HepG2 (cell line): ENCODE data around the gene NDUFA5. TPM values are rescaled to one million over a fixed set of nuclear protein-coding genes. Genes with fewer than 3 reads are reported as not detected.

Experiments used
- ATAC-seq: fragments of 200-7000 bp; cut with Tn5 transposase; 3 replicates; pipeline ENCODE4 v1.9.1; 2020; ENCODE audit warnings: mild to moderate bottlenecking, moderate library complexity
- BruUV-seq: library from RNA; stranded (reverse); fragments of 400-500 nt; replicated peaks from 2 replicates; lab custom pipeline; 2021; lab: Mats Ljungman, UMichigan
- CTCF ChIA-PET: fragments of 300-600 bp; formaldehyde crosslinking; extraction: SDS; loops from one replicate; lab custom pipeline; 2021; ENCODE audit warnings: low total read pairs, inconsistent platforms, low intra/inter-chr PET ratio; lab: Yijun Ruan, JAX
- POLR2A ChIA-PET: fragments of 350-600 bp; sonication (Branson Sonifier 250); formaldehyde crosslinking; loops from one replicate; lab custom pipeline; 2020; ENCODE audit warnings: antibody characterized with exemption, inconsistent platforms; lab: Yijun Ruan, JAX
- DNase-seq: peaks from one replicate; pipeline ENCODE4 v3.0.0-alpha.2; 2015; ENCODE audit warnings: low spot score
- FAIRE-seq: peaks from 3 replicates; lab custom pipeline; 2011; peaks lifted over from hg19 to GRCh38; lab: Jason Lieb, UNC
- H2AFZ ChIP-seq: one replicate; pipeline ENCODE4 v1.6.1; 2011; ENCODE audit warnings: low read length, inconsistent platforms
- H3K27ac ChIP-seq: fragments of 300-600 bp; 3 replicates; pipeline ENCODE4 v1.8.0; 2011; ENCODE audit warnings: mixed run types, mild to moderate bottlenecking, mixed read lengths, low read length, inconsistent platforms; ENCODE audit not compliant: insufficient read depth; ENCODE audit errors: extremely low read length
- H3K27me3 ChIP-seq, 2 experiments: fragments of 200-600 bp in 1 of 2; 2 replicates in 1 of 2; 3 replicates in 1 of 2; pipeline versions ENCODE4 v1.6.0 to v1.8.0; 2011; ENCODE audit warnings: low read length in 2 of 2, mild to moderate bottlenecking in 2 of 2, moderate library complexity in 2 of 2, inconsistent platforms in 1 of 2; ENCODE audit not compliant: insufficient read depth in 2 of 2, control insufficient read depth in 1 of 2
- H3K36me3 ChIP-seq, 2 experiments: fragments of 200-600 bp in 1 of 2; replicated peaks in 1 of 2; 2 replicates in 1 of 2; 3 replicates in 1 of 2; pipeline versions ENCODE4 v1.5.1 to v1.8.0; 2011; ENCODE audit warnings: low read length in 2 of 2, inconsistent platforms in 1 of 2; ENCODE audit not compliant: insufficient read depth in 2 of 2, control insufficient read depth in 1 of 2
- H3K4me1 ChIP-seq: 2 replicates; pipeline ENCODE4 v1.5.1; 2012; ENCODE audit warnings: low read length, inconsistent platforms; ENCODE audit not compliant: insufficient read depth
- H3K4me2 ChIP-seq: 2 replicates; pipeline ENCODE4 v1.6.0; 2011; ENCODE audit warnings: low read depth, low read length, inconsistent platforms
- H3K4me3 ChIP-seq, 3 experiments: fragments of 200-600 bp in 1 of 3; sonication (generic), shearing (Covaris generic) in 1 of 3; replicated peaks in 1 of 3; 2 replicates each; pipeline ENCODE4 v1.5.1; 2011 to 2016; ENCODE audit warnings: low read length in 3 of 3, inconsistent platforms in 2 of 3, low read depth in 2 of 3, mild to moderate bottlenecking in 2 of 3, control low read depth in 1 of 3, mixed read lengths in 1 of 3; ENCODE audit not compliant: insufficient read depth in 1 of 3
- H3K79me2 ChIP-seq: one replicate; pipeline ENCODE4 v1.6.1; 2011; ENCODE audit warnings: low read length, inconsistent platforms; ENCODE audit not compliant: insufficient read depth
- H3K9ac ChIP-seq: 2 replicates; pipeline ENCODE4 v1.6.0; 2011; ENCODE audit warnings: mild to moderate bottlenecking, low read depth, low read length, inconsistent platforms; ENCODE audit not compliant: insufficient read depth
- H3K9me3 ChIP-seq: 2 replicates; pipeline ENCODE4 v1.5.1; 2012; ENCODE audit warnings: mild to moderate bottlenecking, low read length
- H4K20me1 ChIP-seq: 2 replicates; pipeline ENCODE4 v1.6.0; 2011; ENCODE audit warnings: inconsistent platforms, mild to moderate bottlenecking, low read length, moderate library complexity; ENCODE audit not compliant: insufficient read depth
- CREM ChIP-seq, 2 experiments: sonication (generic) in 1 of 2; formaldehyde crosslinking in 1 of 2; IDR thresholded peaks; 2 replicates each; pipeline versions ENCODE4 v1.4.0 to v1.6.1; 2016 to 2020; ENCODE audit warnings: antibody characterized with exemption in 1 of 2, mild to moderate bottlenecking in 1 of 2, missing genetic modification reagents in 1 of 2
- FOXK1 ChIP-seq: sonication (generic); formaldehyde crosslinking; IDR thresholded peaks from 2 replicates; pipeline ENCODE4 v1.4.0; 2020; ENCODE audit warnings: low read depth, missing genetic modification reagents, borderline replicate concordance
- HOXA3 ChIP-seq: sonication (generic); formaldehyde crosslinking; IDR thresholded peaks from 2 replicates; pipeline ENCODE4 v1.5.0; 2020; ENCODE audit warnings: missing genetic modification reagents
- NCOA1 ChIP-seq: sonication (generic); formaldehyde crosslinking; IDR thresholded peaks from 2 replicates; pipeline ENCODE4 v1.9.0; 2021; ENCODE audit warnings: missing genetic modification reagents
- POLR2G ChIP-seq: fragments of 200-400 bp; formaldehyde crosslinking; IDR thresholded peaks from 2 replicates; pipeline ENCODE4 v1.6.1; 2018; ENCODE audit warnings: mild to moderate bottlenecking, low read depth, low read length, moderate library complexity
- RFX3 ChIP-seq: IDR thresholded peaks from 2 replicates; pipeline ENCODE4 v1.6.1; 2016; ENCODE audit warnings: missing biosample characterization, missing genetic modification reagents
- SALL1 ChIP-seq: sonication (generic); formaldehyde crosslinking; IDR thresholded peaks from 2 replicates; pipeline ENCODE4 v1.8.0; 2022; ENCODE audit warnings: mild to moderate bottlenecking, missing genetic modification reagents
- SP1 ChIP-seq, 2 experiments: fragments of 450-650 bp in 1 of 2; sonication (generic) in 1 of 2; formaldehyde crosslinking in 1 of 2; IDR thresholded peaks; 2 replicates each; pipeline versions ENCODE4 v1.4.0 to v1.6.1; 2016 to 2020; ENCODE audit warnings: missing genetic modification reagents in 1 of 2
- SP2 ChIP-seq: sonication (generic); formaldehyde crosslinking; IDR thresholded peaks from 2 replicates; pipeline ENCODE4 v1.5.1; 2020; ENCODE audit warnings: mild to moderate bottlenecking, missing genetic modification reagents
- SRF ChIP-seq: IDR thresholded peaks from 2 replicates; pipeline ENCODE4 v1.6.1; 2011; ENCODE audit warnings: mild to moderate bottlenecking, low read depth, low read length, moderate library complexity
- TOPORS ChIP-seq: sonication (generic); formaldehyde crosslinking; IDR thresholded peaks from 2 replicates; pipeline ENCODE4 v1.8.0; 2023; ENCODE audit warnings: mild to moderate bottlenecking, missing genetic modification reagents
- YEATS2 ChIP-seq: sonication (generic); formaldehyde crosslinking; IDR thresholded peaks from 2 replicates; pipeline ENCODE4 v1.4.0; 2020; ENCODE audit warnings: missing genetic modification reagents, borderline replicate concordance
- ZC3H13 ChIP-seq: sonication (generic); formaldehyde crosslinking; IDR thresholded peaks from 2 replicates; pipeline ENCODE4 v1.8.1; 2023; ENCODE audit warnings: mild to moderate bottlenecking, missing genetic modification reagents, moderate library complexity
- ZNF414 ChIP-seq: sonication (generic); formaldehyde crosslinking; IDR thresholded peaks from 2 replicates; pipeline ENCODE4 v1.5.0; 2020; ENCODE audit warnings: missing genetic modification reagents
- ZNF430 ChIP-seq: sonication (generic); formaldehyde crosslinking; IDR thresholded peaks from 2 replicates; pipeline ENCODE4 v1.9.0; 2021; ENCODE audit warnings: mild to moderate bottlenecking, missing genetic modification reagents
- ZNF790 ChIP-seq: sonication (generic); formaldehyde crosslinking; IDR thresholded peaks from 2 replicates; pipeline ENCODE4 v1.8.0; 2022; ENCODE audit warnings: missing genetic modification reagents, mild to moderate bottlenecking, borderline replicate concordance
- ZNF883 ChIP-seq: sonication (generic); formaldehyde crosslinking; IDR thresholded peaks from 2 replicates; pipeline ENCODE4 v1.5.1; 2020; ENCODE audit warnings: mild to moderate bottlenecking, missing genetic modification reagents; ENCODE audit errors: not compliant biosample characterization
- WGBS: methylation state at CpG from one replicate; pipeline ENCODE4 v1.1.6; 2017; ENCODE audit warnings: low lambda C conversion rate; 5-methylcytosine and 5-hydroxymethylcytosine counted together
- in situ Hi-C: cut with HindIII; loops from 2 replicates; pipeline ENCODE4 v1.10.0; 2017; ENCODE audit warnings: low pct_unique_long_range_greater_than_20kb; ENCODE audit not compliant: extremely low pct_ligation_motif_present
- intact Hi-C: fragments of 100-400 bp; cut with micrococcal nuclease; formaldehyde crosslinking; loops from one replicate; pipeline ENCODE4 v1.10.0; 2022; ENCODE audit not compliant: unreplicated experiment
- polyA plus RNA-seq, 8 experiments: library from polyadenylated mRNA; depleted of rRNA in 3 of 8; stranded (reverse) in 7 of 8; unstranded in 1 of 8; fragments of >200 nt; fragmentation: Illumina TruSeq in 4 of 8; extraction: Trizol in 4 of 8; gene quantifications; 2 replicates each; pipeline versions ENCODE4 v1.2.1 to v1.2.3, GENCODE V29; 2011 to 2016; ENCODE audit warnings: low read depth in 4 of 8, missing spikeins in 1 of 8, mixed read lengths in 1 of 8; ENCODE audit not compliant: insufficient read depth in 1 of 8
- total RNA-seq, 5 experiments: library from RNA; depleted of rRNA; stranded (reverse); fragments of >200 nt; fragmentation: Illumina TruSeq; extraction: Trizol; gene quantifications; 2 replicates each; pipeline ENCODE4 v1.2.3, GENCODE V29; 2016; ENCODE audit warnings: low read depth in 1 of 5
- TF ChIP-seq, protein P1 (sequence below): IDR thresholded peaks from 2 replicates; pipeline ENCODE4 v1.6.1; 2016; ENCODE audit warnings: missing compliant biosample characterization, missing genetic modification reagents, borderline replicate concordance
- TF ChIP-seq, protein P2 (sequence below): sonication (generic); IDR thresholded peaks from 2 replicates; pipeline ENCODE4 v1.6.1; 2016; ENCODE audit warnings: low read depth, borderline replicate concordance

NDUFA5 gene
- total and polyA plus RNA-seq, 2 of the 13 experiments (the other 11 are each of a cell fraction or from before 2014, with no cell fraction given), result 16.9 to 55.9 TPM

- FAIRE-seq, result peak; percentile 60
- Histone ChIP-seq H3K79me2 (no peaks in the 10 kb centered on the region), H3K27ac (peak within 1 kb of the TSS; percentile 66)
- no peak for TF ChIP-seq SRF
- peak; percentile 27; the same call in 1 of the 2 replicates for TF ChIP-seq SALL1 (CRISPR knock-in tag)
- no peak for TF ChIP-seq ZNF790 (CRISPR knock-in tag)
- TF ChIP-seq, protein P1, sequence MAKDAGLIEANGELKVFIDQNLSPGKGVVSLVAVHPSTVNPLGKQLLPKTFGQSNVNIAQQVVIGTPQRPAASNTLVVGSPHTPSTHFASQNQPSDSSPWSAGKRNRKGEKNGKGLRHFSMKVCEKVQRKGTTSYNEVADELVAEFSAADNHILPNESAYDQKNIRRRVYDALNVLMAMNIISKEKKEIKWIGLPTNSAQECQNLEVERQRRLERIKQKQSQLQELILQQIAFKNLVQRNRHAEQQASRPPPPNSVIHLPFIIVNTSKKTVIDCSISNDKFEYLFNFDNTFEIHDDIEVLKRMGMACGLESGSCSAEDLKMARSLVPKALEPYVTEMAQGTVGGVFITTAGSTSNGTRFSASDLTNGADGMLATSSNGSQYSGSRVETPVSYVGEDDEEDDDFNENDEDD, result no peak
- TF ChIP-seq ZNF430 (CRISPR knock-in tag), result 0 out of 2 replicates have a peak, but pooled peaks have one; percentile 25
- 0 out of 2 replicates have a peak, but pooled peaks have one; percentile 17 for TF ChIP-seq SP2
- peak; percentile 92 for TF ChIP-seq HOXA3 (CRISPR knock-in tag)
- no peak for TF ChIP-seq YEATS2 (CRISPR knock-in tag)
- no peak for TF ChIP-seq ZC3H13 (CRISPR knock-in tag)
- no peak for TF ChIP-seq ZNF883 (CRISPR knock-in tag)
- no peak for TF ChIP-seq SP1 (IDR thresholded peaks at IDR 0.05)
- peak; percentile 74 for TF ChIP-seq SP1 (CRISPR knock-in tag; IDR thresholded peaks at IDR 0.05)
- no peak for TF ChIP-seq NCOA1
- TF ChIP-seq CREM (IDR thresholded peaks at IDR 0.05), result peak; percentile 21; the same call in 1 of the 2 replicates
- TF ChIP-seq CREM (CRISPR knock-in tag; IDR thresholded peaks at IDR 0.05), result no peak
- no peak for TF ChIP-seq ZNF414 (CRISPR knock-in tag)
- peak; percentile 53; the same call in 1 of the 2 replicates for TF ChIP-seq POLR2G
- TF ChIP-seq FOXK1, result peak; percentile 18; the same call in 1 of the 2 replicates
- peak; percentile 80 for TF ChIP-seq RFX3
- TF ChIP-seq, protein P2, sequence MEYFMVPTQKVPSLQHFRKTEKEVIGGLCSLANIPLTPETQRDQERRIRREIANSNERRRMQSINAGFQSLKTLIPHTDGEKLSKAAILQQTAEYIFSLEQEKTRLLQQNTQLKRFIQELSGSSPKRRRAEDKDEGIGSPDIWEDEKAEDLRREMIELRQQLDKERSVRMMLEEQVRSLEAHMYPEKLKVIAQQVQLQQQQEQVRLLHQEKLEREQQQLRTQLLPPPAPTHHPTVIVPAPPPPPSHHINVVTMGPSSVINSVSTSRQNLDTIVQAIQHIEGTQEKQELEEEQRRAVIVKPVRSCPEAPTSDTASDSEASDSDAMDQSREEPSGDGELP, result peak; percentile 99
- TF ChIP-seq TOPORS (CRISPR knock-in tag), result no peak
These were observed 23.0 kb downstream of the NDUFA5 start, which contains the start of gene IQUB for GRCh38 chr7:123534383-123535260. Gene IQUB, minus strand, starts transcription at chr7:123534595. Its CDS starts 22,255 bp downstream, at chr7:123512340.

More at GRCh38 chr7:123534383-123535260, 23.0 kb downstream of the NDUFA5 start, which contains the start of gene IQUB:
- DNase-seq, result peak; percentile 92
- no peaks in the 10 kb centered on the region for H3K36me3 ChIP-seq
- peak; percentile 91 for ATAC-seq
- peaks cover 6% of the 10 kb centered on the region for H3K4me1 ChIP-seq
- H3K9me3 ChIP-seq, result no peaks in the 10 kb centered on the region
- CTCF ChIA-PET, result interaction anchor here (4.3 kb wide), 1 partner anchor 40 kb away, joined by 28 read pairs; no protein-coding TSS in a partner anchor
- H3K27me3 ChIP-seq, result peaks cover 0 to 10% of the 10 kb centered on the region in 2 experiments; a peak in 3 of 5 replicates
- WGBS, result 2% methylated on average over 48 of the region's 54 CpGs
- H3K4me2 ChIP-seq, result peak within 1 kb of the TSS; percentile 98
- POLR2A ChIA-PET, result interaction anchor here (1.0 to 1.2 kb wide), 3 partner anchors 23 to 217 kb away, joined by 3 to 7 read pairs (median 3); partner anchors contain the start of gene NDUFA5
- BruUV-seq, result no TSS peak
- H4K20me1 ChIP-seq, result no peaks in the 10 kb centered on the region
- H2AFZ ChIP-seq, result peak within 1 kb of the TSS; percentile 32
- in situ Hi-C loops, result loop anchor here (5.0 kb wide), 1 partner anchor 42 kb away; no protein-coding TSS in a partner anchor
- peak within 1 kb of the TSS; percentile 56 for H3K9ac ChIP-seq
- intact Hi-C loops, result loop anchor here (1.0 kb wide), 1 partner anchor 23 kb away; the partner anchor contains the start of gene NDUFA5
- peak within 1 kb of the TSS; percentile 67 to 83 (median 78) for H3K4me3 ChIP-seq
